22Rv1 (cell line): ENCODE measurements around the gene ADGRA3.

Source experiments
- CTCF ChIP-seq: fragments of 450-650 bp; IDR thresholded peaks from 2 replicates; pipeline ENCODE4 v1.5.1; 2017; ENCODE audit warnings: mild to moderate bottlenecking
- ZFX ChIP-seq: fragments of 450-650 bp; IDR thresholded peaks from 2 replicates; pipeline ENCODE4 v1.6.1; 2017; ENCODE audit warnings: antibody characterized with exemption, borderline replicate concordance

GRCh38 chr4:22500831-22501714 lies 14.8 kb downstream of the ADGRA3 start:
- no peak for TF ChIP-seq CTCF
- no peak for TF ChIP-seq ZFX
